Activated T-helper 1 cell treated with Interleukin-2 at 50 U/mL for 16 hours (primary cell): ENCODE data around the gene GALNT13.

Experiments used
- DNase-seq: peaks from one replicate; pipeline ENCODE4 v3.0.0-alpha.2; 2020; ENCODE audit warnings: low read depth

Gene GALNT13

GRCh38 chr2:154228566-154229280 is 357.0 kb downstream of the GALNT13 start:
- no peak for DNase-seq

- no peak for DNase-seq
Observed at GRCh38 chr2:154229966-154230365, 358.2 kb downstream of the GALNT13 start.

DNA sequence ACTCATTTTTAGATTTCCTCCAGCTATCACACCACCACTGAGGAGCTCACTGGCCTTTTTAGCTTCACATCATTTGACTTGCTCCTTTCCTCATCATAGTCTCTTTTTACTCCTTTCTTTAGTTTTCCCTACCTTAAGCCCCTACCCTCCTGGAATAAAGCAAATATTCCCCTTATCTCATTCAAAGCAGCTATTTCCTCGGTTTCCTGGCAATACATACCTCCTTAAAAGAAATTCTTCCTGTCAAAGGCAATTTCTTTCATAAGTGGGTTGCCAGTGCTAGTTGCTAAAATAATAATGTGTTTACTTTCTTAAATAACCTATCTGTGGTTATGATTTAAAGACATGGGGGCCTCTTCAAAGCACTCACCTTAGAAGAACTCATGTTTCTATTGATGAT is 359.3 kb downstream of the GALNT13 start:
- DNase-seq, result no peak

DNA sequence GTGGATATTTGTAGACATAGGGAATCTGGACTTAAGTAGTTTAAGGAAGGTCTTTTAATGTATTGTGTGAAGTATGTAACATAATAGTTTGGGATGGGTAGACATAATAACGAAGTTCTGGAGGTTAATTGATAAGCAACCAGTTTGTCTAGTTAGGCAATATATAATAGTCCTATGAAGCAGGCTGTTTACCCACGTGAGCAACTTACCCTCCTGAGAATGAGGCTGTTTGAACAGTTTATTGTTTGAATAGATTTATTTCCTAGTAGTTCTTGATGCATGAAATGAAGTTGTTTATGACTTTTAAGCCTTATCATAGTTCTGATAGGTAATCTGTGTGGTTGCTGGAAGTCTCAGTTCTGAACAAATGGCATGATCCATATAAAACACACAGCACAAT is 361.5 kb downstream of the GALNT13 start:
- DNase-seq, result no peak

DNA sequence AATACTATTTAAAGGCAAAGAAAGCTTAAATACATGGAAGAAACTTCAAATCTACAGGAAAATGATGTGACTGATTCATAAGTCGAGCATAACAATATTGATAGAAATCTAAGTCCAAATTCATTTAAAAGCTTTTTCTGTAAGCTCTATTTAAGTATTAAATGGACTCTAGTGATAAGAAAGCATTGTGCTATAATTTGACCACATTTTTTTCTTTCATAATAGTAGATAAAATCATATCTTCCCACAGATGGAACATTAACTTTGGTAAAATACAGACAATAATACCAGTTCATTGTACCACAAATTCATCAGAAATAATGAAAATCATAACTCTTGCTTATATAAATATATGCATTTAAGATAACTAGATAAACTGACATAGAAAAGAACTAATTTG is 366.5 kb downstream of the GALNT13 start:
- no peak for DNase-seq

- no peak for DNase-seq
Observed at GRCh38 chr2:154240316-154240715, 368.6 kb downstream of the GALNT13 start.

- DNase-seq, result no peak
Observed at GRCh38 chr2:154240921-154241379, 369.2 kb downstream of the GALNT13 start.

DNA sequence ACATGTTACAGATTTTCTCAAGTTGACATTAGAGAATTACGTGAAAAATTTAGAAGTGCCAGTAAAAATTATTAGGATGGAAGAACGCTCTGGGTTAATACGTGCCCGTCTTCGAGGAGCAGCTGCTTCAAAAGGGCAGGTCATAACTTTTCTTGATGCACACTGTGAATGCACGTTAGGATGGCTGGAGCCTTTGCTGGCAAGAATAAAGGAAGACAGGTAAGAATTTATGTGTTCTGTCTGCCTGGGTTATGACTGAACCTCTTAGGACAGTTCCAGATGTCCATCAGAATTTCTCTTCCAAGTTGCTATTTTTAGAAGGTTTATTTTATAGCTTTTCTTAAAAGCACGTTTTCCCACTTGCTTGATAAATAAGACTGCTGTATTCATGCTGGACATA is 371.0 kb downstream of the GALNT13 start:
- no peak for DNase-seq

DNA sequence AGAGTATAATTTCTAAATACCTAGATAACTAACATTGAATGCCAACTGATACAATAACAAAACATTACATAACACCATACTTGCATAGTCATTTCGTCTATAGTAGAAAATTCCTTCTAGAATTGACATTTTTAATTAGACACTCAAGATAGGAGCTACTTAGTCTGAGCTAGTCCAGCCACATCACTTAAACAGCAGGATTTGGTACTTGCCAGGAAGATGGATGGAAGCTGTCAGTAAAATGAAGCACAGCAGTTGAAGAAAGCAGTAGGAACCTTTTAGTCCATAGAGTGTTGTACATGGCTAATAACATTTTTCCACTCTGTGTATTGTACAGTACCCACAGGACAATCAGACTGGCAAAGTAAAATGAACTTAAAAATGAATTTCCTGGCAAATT is 372.0 kb downstream of the GALNT13 start:
- no peak for DNase-seq

- DNase-seq, result no peak
Observed at GRCh38 chr2:154244932-154245331, 373.2 kb downstream of the GALNT13 start.

DNA sequence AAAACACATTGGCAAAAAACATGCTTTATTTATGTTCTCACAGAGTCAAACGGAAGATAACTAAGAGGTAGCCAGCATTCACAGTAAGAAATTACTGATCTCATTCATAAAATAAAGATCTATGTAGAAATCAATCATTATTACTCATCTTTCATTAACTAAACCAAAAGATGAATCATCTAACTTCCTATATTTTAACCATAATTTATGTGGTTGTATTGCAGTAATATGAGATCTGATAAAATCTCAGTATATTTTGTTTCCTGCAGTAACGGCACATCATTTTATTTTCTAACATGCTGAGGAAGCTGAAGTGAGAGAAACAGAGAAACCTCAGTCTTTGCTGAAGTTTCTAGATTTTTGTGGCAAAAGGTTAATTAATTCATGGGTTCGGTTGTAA is 375.8 kb downstream of the GALNT13 start:
- DNase-seq, result no peak

DNA sequence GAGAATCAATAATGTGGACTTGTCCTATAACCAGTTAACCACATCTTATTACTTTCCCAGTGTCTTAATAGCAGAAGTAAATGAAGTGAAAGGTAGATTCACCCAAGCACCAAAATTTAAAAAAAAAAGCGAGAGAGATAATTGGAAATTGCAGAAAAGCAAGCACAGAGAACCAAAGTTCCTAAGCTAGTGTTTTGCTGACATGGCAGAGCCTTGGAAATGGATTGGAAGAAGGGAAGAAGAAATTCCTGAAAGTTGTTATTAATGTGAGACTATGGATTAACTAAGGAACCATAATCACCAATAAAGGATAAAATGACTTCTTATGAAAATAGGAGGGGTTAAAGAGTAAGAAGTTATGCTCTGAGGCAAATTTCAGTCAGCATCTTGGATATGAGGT is 384.4 kb downstream of the GALNT13 start:
- DNase-seq, result no peak

DNA sequence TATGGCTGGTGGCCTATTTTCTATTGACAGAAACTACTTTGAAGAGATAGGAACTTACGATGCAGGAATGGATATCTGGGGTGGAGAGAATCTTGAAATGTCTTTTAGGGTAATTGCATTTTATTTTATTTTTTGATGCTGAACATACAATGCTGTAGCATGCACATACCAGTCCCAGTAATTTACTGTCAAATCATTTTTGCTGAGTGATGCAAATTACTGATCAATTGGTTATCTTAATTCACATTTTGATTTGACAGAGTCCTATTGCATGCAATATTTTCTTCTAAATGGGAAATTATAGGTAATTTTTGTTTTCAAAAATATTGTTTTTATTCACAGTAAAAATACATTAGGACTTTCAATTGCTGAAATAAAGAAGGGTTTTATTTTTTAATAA is 387.3 kb downstream of the GALNT13 start:
- no peak for DNase-seq

- no peak for DNase-seq
Observed at GRCh38 chr2:154261473-154262027, 389.8 kb downstream of the GALNT13 start.

- no peak for DNase-seq
Observed at GRCh38 chr2:154263206-154263605, 391.5 kb downstream of the GALNT13 start.

DNA sequence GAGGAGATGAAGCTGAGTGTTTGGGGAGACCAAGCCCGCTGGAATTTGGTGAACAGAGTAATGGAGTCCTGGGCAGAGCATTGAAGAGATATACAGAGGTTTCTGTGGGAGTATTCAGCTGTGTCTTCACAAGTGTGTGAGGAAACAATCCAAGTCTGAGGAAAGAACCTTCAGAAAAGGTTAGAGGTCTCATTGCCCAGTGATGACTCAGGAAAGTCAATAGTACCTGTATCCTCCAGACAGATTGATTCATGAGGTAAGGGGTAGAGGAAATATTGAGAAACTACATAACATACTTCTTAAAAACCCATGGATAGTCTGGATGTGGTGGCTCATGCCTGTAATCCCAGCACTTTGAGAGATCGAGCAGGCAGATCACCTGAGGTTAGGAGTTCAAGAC is 392.3 kb downstream of the GALNT13 start:
- no peak for DNase-seq

- no peak for DNase-seq
Observed at GRCh38 chr2:154267983-154268382, 396.3 kb downstream of the GALNT13 start.

GRCh38 chr2:154280543-154280942 is 408.8 kb downstream of the GALNT13 start:
- DNase-seq, result no peak

DNA sequence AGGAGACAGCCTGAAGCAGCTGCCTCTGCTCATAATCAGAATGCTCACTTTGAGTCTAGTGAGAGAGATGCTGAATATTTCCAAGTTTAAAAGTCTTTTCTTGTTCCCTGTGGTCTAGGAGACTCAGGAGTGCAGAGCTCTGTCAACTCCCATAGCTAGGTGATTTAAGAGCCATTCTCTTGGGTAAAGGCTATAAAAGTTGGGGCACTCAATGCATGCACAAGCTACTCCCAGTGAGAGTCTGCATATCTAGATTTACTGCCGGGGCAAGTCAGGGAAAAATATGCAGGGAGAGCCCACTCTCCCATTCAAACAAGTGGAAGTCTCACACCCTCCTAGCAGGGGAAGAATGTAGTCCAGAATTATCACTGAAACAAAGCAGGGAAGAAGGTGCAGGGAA is 418.1 kb downstream of the GALNT13 start:
- no peak for DNase-seq

GRCh38 chr2:154291511-154291910 is 419.8 kb downstream of the GALNT13 start:
- DNase-seq, result no peak

DNA sequence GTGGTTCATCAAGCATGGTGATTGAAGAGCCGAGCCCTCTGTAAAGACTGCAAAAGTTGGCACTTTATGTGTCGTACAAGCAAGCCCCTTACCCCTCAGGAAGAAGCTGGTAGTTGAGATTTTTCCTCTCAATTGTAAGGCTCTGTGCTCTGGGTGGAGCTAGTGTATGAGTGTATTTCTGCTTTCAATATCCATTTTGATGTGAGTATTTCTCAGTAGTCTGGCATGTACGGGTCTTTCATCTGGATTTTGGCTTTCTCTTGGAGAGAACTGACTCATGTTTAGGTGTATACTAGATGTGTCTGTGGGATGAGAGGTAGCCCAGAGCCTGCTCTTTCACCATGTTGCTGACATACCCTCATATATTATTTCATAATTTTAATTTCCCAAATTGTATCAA is 420.2 kb downstream of the GALNT13 start:
- no peak for DNase-seq

- DNase-seq, result no peak
Observed at GRCh38 chr2:154293864-154294263, 422.1 kb downstream of the GALNT13 start.

GRCh38 chr2:154306266-154306970 is 434.7 kb downstream of the GALNT13 start:
- DNase-seq, result no peak
